Activated CD4-positive, alpha-beta T cell treated with anti-CD3 and anti-CD28 coated beads for 24 hours (primary cell): ENCODE data around the gene RNF144B.
"Not testable (repeated sequence)": the region's sequence is repeated elsewhere in the genome, so short reads cannot be mapped to it uniquely, and the experiment has no call there.

Experiments used
- DNase-seq, 2 donors: peaks; one replicate each; pipeline ENCODE4 v3.0.0-alpha.2; 2020; ENCODE audit warnings: low read depth in 2 of 2

RNF144B gene

GRCh38 chr6:18445228-18445627, 58.1 kb downstream of the RNF144B start:
- DNase-seq, result no peak

GRCh38 chr6:18446771-18447170, 59.6 kb downstream of the RNF144B start:
- no peak for DNase-seq

GRCh38 chr6:18447552-18447951, 60.4 kb downstream of the RNF144B start:
- no peak for DNase-seq

GRCh38 chr6:18451756-18452155, 64.6 kb downstream of the RNF144B start:
- no peak for DNase-seq

GRCh38 chr6:18454446-18454845, 67.3 kb downstream of the RNF144B start:
- no peak for DNase-seq

- DNase-seq, result no peak
Observed at GRCh38 chr6:18457065-18457737, 70.1 kb downstream of the RNF144B start.

- not testable (repeated sequence) for DNase-seq
Observed at GRCh38 chr6:18458086-18458485, 70.9 kb downstream of the RNF144B start.

GRCh38 chr6:18463429-18463828, 76.3 kb downstream of the RNF144B start:
- no peak for DNase-seq

GRCh38 chr6:18464176-18464575, 77.0 kb downstream of the RNF144B start:
- DNase-seq, result no peak

GRCh38 chr6:18465410-18466154, 78.4 kb downstream of the RNF144B start:
- DNase-seq, result no peak

- no peak for DNase-seq
Observed at GRCh38 chr6:18467741-18468502, 80.8 kb downstream of the RNF144B start.

GRCh38 chr6:18468503-18468843, 81.3 kb downstream of the RNF144B start:
- no peak for DNase-seq

GRCh38 chr6:18469536-18469935, 82.4 kb downstream of the RNF144B start:
- no peak for DNase-seq

GRCh38 chr6:18471232-18471964, 84.2 kb downstream of the RNF144B start:
- DNase-seq, result no peak

- DNase-seq, result no peak
Observed at GRCh38 chr6:18472941-18473340, 85.8 kb downstream of the RNF144B start.

- DNase-seq, result no peak
Observed at GRCh38 chr6:18473755-18474154, 86.6 kb downstream of the RNF144B start.

GRCh38 chr6:18477301-18477941, 90.3 kb downstream of the RNF144B start:
- DNase-seq, result no peak

- DNase-seq, result no peak
Observed at GRCh38 chr6:18478610-18479009, 91.5 kb downstream of the RNF144B start.

GRCh38 chr6:18481870-18482269, 94.7 kb downstream of the RNF144B start:
- DNase-seq, result no peak

- no peak for DNase-seq
Observed at GRCh38 chr6:18485660-18486435, 98.7 kb downstream of the RNF144B start.

- DNase-seq, result no peak
Observed at GRCh38 chr6:18488004-18488403, 100.9 kb downstream of the RNF144B start.
